WTC11 (cell line): ENCODE results near the gene CNTN5. TPM values are rescaled to one million over a fixed set of nuclear protein-coding genes. Genes with fewer than 3 reads are reported as not detected.
A peak's percentile ranks its signal among the peaks of the same experiment; 100 is the strongest.

ENCODE experiments used
- ATAC-seq: fragments of 200-7000 bp; cut with Tn5 transposase; 2 replicates; pipeline ENCODE4 v1.10.0; 2021; ENCODE audit warnings: mild to moderate bottlenecking, moderate library complexity
- CTCF ChIA-PET: fragments of 300-600 bp; sonication (Branson Sonifier 250); formaldehyde crosslinking; loops from one replicate; lab custom pipeline; 2021; ENCODE audit warnings: antibody characterized with exemption; lab: Charles Lee
- POLR2A ChIA-PET: fragments of 350-600 bp; sonication (Branson Sonifier 250); formaldehyde crosslinking; loops from one replicate; lab custom pipeline; 2021; ENCODE audit warnings: antibody characterized with exemption; lab: Charles Lee
- DNase-seq: peaks from one replicate; pipeline ENCODE4 v3.0.0; 2021; ENCODE audit warnings: low spot score
- H3K27ac Mint-ChIP-seq: 2 replicates; pipeline ENCODE4 v1.8.0; 2021; ENCODE audit warnings: mixed read lengths
- H3K27me3 Mint-ChIP-seq: 2 replicates; pipeline ENCODE4 v1.8.0; 2021; ENCODE audit warnings: low read depth, mild to moderate bottlenecking, moderate library complexity, mixed read lengths
- H3K36me3 Mint-ChIP-seq: 2 replicates; pipeline ENCODE4 v1.8.0; 2021; ENCODE audit warnings: mixed read lengths
- H3K4me1 Mint-ChIP-seq: 2 replicates; pipeline ENCODE4 v1.8.0; 2022; ENCODE audit warnings: mixed read lengths
- H3K4me3 Mint-ChIP-seq: 2 replicates; pipeline ENCODE4 v1.8.0; 2021; ENCODE audit warnings: mild to moderate bottlenecking, moderate library complexity, mixed read lengths
- H3K9me3 Mint-ChIP-seq: 2 replicates; pipeline ENCODE4 v1.8.0; 2021; ENCODE audit warnings: mixed read lengths
- CBFB ChIP-seq: sonication (generic); formaldehyde crosslinking; IDR thresholded peaks from 2 replicates; pipeline ENCODE4 v1.8.1; 2022; ENCODE audit warnings: mild to moderate bottlenecking, low read depth, missing genetic modification reagents
- ELF4 ChIP-seq: sonication (generic); formaldehyde crosslinking; IDR thresholded peaks from 2 replicates; pipeline ENCODE4 v1.8.1; 2022; ENCODE audit warnings: low read depth, mild to moderate bottlenecking, moderate library complexity, missing genetic modification reagents
- ESRRA ChIP-seq: sonication (generic); formaldehyde crosslinking; IDR thresholded peaks from 2 replicates; pipeline ENCODE4 v1.8.1; 2022; ENCODE audit warnings: mild to moderate bottlenecking, missing genetic modification reagents, borderline replicate concordance
- FOXK1 ChIP-seq: sonication (generic); formaldehyde crosslinking; IDR thresholded peaks from 2 replicates; pipeline ENCODE4 v1.8.0; 2022; ENCODE audit warnings: mild to moderate bottlenecking, moderate library complexity, missing genetic modification reagents
- GRHL2 ChIP-seq: fragments of 250-450 bp; sonication (Bioruptor Pico); IDR thresholded peaks from 2 replicates; pipeline ENCODE4 v1.8.0; 2022; ENCODE audit warnings: mild to moderate bottlenecking, moderate library complexity; ENCODE audit not compliant: insufficient replicate concordance, severe bottlenecking
- IRF2 ChIP-seq: sonication (generic); formaldehyde crosslinking; IDR thresholded peaks from 2 replicates; pipeline ENCODE4 v1.8.0; 2022; ENCODE audit warnings: low read depth, missing genetic modification reagents, borderline replicate concordance
- NFATC4 ChIP-seq: fragments of 250-450 bp; sonication (Bioruptor Pico); IDR thresholded peaks from 2 replicates; pipeline ENCODE4 v1.9.0; 2021; ENCODE audit warnings: mild to moderate bottlenecking
- NFE2L1 ChIP-seq: sonication (generic); formaldehyde crosslinking; IDR thresholded peaks from 2 replicates; pipeline ENCODE4 v1.8.1; 2023; ENCODE audit warnings: missing genetic modification reagents
- TEAD4 ChIP-seq: sonication (generic); formaldehyde crosslinking; IDR thresholded peaks from 2 replicates; pipeline ENCODE4 v1.8.0; 2022; ENCODE audit warnings: mild to moderate bottlenecking, missing genetic modification reagents
- TP53 ChIP-seq: sonication (generic); formaldehyde crosslinking; IDR thresholded peaks from 2 replicates; pipeline ENCODE4 v1.8.1; 2023; ENCODE audit warnings: mild to moderate bottlenecking, missing genetic modification reagents
- ZNF138 ChIP-seq: sonication (generic); formaldehyde crosslinking; conservative IDR thresholded peaks from 2 replicates; pipeline ENCODE4 v1.8.1; 2022; ENCODE audit warnings: mild to moderate bottlenecking, moderate library complexity, missing genetic modification reagents
- ZNF317 ChIP-seq: sonication (generic); formaldehyde crosslinking; IDR thresholded peaks from 2 replicates; pipeline ENCODE4 v1.8.1; 2023; ENCODE audit warnings: low read depth, mild to moderate bottlenecking, moderate library complexity, missing genetic modification reagents, borderline replicate concordance
- total RNA-seq: library from RNA; stranded (reverse); gene quantifications from 3 replicates; pipeline ENCODE4 v1.2.3, GENCODE V29; 2021
- TF ChIP-seq, protein P1 (sequence below): sonication (generic); formaldehyde crosslinking; IDR thresholded peaks from 2 replicates; pipeline ENCODE4 v1.8.1; 2022; ENCODE audit warnings: low read depth, missing genetic modification reagents, borderline replicate concordance
- TF ChIP-seq, protein P2 (sequence below): fragments of 250-450 bp; sonication (Bioruptor Pico); IDR thresholded peaks from 2 replicates; pipeline ENCODE4 v2.1.2; 2022; ENCODE audit warnings: mild to moderate bottlenecking, moderate library complexity
- TF ChIP-seq, protein P3 (sequence below): sonication (generic); formaldehyde crosslinking; IDR thresholded peaks from 2 replicates; pipeline ENCODE4 v1.8.0; 2022; ENCODE audit warnings: mild to moderate bottlenecking, missing genetic modification reagents
- TF ChIP-seq, protein P4 (sequence below): sonication (generic); formaldehyde crosslinking; IDR thresholded peaks from 2 replicates; pipeline ENCODE4 v1.8.1; 2022; ENCODE audit warnings: missing genetic modification reagents, borderline replicate concordance
- TF ChIP-seq, protein P5 (sequence below): sonication (generic); formaldehyde crosslinking; conservative IDR thresholded peaks from 2 replicates; pipeline ENCODE4 v1.8.1; 2022; ENCODE audit warnings: mild to moderate bottlenecking, missing genetic modification reagents
- TF ChIP-seq, protein P6 (sequence below): sonication (generic); formaldehyde crosslinking; IDR thresholded peaks from 2 replicates; pipeline ENCODE4 v1.8.1; 2022; ENCODE audit warnings: mild to moderate bottlenecking, moderate library complexity, missing genetic modification reagents
- TF ChIP-seq, protein P7 (sequence below): sonication (generic); formaldehyde crosslinking; IDR thresholded peaks from 2 replicates; pipeline ENCODE4 v1.8.0; 2023; ENCODE audit warnings: missing genetic modification reagents

CNTN5 gene
- total RNA-seq, 1 experiment from 2014 or later, result 0.07 TPM

DNA sequence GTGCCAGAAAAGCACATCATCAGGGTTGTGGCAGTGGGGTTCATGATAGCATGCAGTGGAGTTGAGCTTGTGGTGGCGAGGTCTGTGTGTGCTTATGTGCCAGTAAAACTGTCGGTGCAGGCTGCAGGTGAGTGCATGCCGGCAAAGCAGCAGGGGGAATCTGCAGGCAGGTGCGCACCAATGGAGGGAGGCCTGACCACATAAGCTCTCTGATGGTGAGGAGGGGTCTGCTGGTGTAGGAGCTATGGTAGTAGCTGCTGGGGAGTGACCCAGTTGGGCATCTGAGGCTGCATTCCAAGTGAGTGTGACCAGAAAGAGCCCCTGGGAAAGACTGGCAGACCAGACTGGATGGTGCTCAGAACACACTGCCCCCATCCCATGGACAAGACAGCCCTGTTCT, 121.5 kb downstream of the CNTN5 start:
- H3K27me3 Mint-ChIP-seq, result no peaks in the 10 kb centered on the region
- no peaks in the 10 kb centered on the region for H3K4me1 Mint-ChIP-seq
- no peaks in the 10 kb centered on the region for H3K36me3 Mint-ChIP-seq
- H3K9me3 Mint-ChIP-seq, result no peaks in the 10 kb centered on the region
- DNase-seq, result no peak
- peak; percentile 16; the same call in 1 of the 2 replicates for ATAC-seq
- H3K4me3 Mint-ChIP-seq, result no peak overlapping the region
- ChIA-PET CTCF (no interaction called here), POLR2A (no interaction called here)
- TF ChIP-seq IRF2 (CRISPR knock-in tag) (no peak), FOXK1 (CRISPR knock-in tag) (no peak), TP53 (CRISPR knock-in tag) (no peak), CBFB (CRISPR knock-in tag) (no peak), ZNF138 (CRISPR knock-in tag) (no peak), NFATC4 (CRISPR knock-in tag) (no peak), NFE2L1 (CRISPR knock-in tag) (no peak)
- TF ChIP-seq, protein P1, sequence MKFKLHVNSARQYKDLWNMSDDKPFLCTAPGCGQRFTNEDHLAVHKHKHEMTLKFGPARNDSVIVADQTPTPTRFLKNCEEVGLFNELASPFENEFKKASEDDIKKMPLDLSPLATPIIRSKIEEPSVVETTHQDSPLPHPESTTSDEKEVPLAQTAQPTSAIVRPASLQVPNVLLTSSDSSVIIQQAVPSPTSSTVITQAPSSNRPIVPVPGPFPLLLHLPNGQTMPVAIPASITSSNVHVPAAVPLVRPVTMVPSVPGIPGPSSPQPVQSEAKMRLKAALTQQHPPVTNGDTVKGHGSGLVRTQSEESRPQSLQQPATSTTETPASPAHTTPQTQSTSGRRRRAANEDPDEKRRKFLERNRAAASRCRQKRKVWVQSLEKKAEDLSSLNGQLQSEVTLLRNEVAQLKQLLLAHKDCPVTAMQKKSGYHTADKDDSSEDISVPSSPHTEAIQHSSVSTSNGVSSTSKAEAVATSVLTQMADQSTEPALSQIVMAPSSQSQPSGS (CRISPR knock-in tag), result no peak
- TF ChIP-seq, protein P2, sequence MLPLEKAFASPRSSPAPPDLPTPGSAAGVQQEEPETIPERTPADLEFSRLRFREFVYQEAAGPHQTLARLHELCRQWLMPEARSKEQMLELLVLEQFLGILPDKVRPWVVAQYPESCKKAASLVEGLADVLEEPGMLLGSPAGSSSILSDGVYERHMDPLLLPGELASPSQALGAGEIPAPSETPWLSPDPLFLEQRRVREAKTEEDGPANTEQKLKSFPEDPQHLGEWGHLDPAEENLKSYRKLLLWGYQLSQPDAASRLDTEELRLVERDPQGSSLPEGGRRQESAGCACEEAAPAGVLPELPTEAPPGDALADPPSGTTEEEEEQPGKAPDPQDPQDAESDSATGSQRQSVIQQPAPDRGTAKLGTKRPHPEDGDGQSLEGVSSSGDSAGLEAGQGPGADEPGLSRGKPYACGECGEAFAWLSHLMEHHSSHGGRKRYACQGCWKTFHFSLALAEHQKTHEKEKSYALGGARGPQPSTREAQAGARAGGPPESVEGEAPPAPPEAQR, result no peak
- TF ChIP-seq, protein P3, sequence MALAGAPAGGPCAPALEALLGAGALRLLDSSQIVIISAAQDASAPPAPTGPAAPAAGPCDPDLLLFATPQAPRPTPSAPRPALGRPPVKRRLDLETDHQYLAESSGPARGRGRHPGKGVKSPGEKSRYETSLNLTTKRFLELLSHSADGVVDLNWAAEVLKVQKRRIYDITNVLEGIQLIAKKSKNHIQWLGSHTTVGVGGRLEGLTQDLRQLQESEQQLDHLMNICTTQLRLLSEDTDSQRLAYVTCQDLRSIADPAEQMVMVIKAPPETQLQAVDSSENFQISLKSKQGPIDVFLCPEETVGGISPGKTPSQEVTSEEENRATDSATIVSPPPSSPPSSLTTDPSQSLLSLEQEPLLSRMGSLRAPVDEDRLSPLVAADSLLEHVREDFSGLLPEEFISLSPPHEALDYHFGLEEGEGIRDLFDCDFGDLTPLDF (CRISPR knock-in tag), result no peak
- TF ChIP-seq, protein P4, sequence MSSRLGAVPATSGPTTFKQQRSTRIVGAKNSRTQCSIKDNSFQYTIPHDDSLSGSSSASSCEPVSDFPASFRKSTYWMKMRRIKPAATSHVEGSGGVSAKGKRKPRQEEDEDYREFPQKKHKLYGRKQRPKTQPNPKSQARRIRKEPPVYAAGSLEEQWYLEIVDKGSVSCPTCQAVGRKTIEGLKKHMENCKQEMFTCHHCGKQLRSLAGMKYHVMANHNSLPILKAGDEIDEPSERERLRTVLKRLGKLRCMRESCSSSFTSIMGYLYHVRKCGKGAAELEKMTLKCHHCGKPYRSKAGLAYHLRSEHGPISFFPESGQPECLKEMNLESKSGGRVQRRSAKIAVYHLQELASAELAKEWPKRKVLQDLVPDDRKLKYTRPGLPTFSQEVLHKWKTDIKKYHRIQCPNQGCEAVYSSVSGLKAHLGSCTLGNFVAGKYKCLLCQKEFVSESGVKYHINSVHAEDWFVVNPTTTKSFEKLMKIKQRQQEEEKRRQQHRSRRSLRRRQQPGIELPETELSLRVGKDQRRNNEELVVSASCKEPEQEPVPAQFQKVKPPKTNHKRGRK (CRISPR knock-in tag), result no peak
- H3K27ac Mint-ChIP-seq, result no peak overlapping the region

DNA sequence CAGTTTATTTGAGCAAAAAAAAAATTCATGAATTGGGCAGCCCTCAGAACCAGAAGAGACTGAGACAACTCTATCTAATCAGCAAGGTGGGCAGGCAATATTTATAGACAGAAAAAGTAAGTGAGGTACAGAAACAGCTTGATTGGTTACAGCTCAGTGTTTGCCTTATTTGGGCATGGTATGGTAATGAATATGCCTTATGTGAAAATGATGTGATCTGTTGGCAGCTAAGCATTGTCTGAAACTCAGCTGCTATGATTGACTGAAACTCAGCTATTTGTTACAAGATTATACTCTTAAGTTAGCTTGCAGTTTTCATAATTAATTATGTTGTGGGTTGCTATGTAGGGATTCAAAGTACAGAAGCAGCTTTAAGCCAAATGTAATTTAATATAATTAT, 127.6 kb downstream of the CNTN5 start:
- ATAC-seq, result no peak
- POLR2A ChIA-PET, result no interaction called here
- Mint-ChIP-seq H3K27ac (no peak overlapping the region), H3K36me3 (peaks cover 2% of the 10 kb centered on the region), H3K4me3 (no peak overlapping the region), H3K27me3 (no peaks in the 10 kb centered on the region), H3K9me3 (peaks cover 16% of the 10 kb centered on the region), H3K4me1 (no peaks in the 10 kb centered on the region)
- CTCF ChIA-PET, result no interaction called here
- DNase-seq, result no peak
- TF ChIP-seq NFATC4 (CRISPR knock-in tag) (no peak), ZNF317 (CRISPR knock-in tag) (no peak), ELF4 (no peak), GRHL2 (CRISPR knock-in tag) (no peak), TEAD4 (CRISPR knock-in tag) (no peak), ESRRA (CRISPR knock-in tag) (no peak), NFE2L1 (CRISPR knock-in tag) (no peak), FOXK1 (CRISPR knock-in tag) (no peak), IRF2 (CRISPR knock-in tag) (no peak)
- TF ChIP-seq, protein P5, sequence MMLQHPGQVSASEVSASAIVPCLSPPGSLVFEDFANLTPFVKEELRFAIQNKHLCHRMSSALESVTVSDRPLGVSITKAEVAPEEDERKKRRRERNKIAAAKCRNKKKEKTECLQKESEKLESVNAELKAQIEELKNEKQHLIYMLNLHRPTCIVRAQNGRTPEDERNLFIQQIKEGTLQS (CRISPR knock-in tag), result no peak
- TF ChIP-seq, protein P2, result no peak
- TF ChIP-seq, protein P6, sequence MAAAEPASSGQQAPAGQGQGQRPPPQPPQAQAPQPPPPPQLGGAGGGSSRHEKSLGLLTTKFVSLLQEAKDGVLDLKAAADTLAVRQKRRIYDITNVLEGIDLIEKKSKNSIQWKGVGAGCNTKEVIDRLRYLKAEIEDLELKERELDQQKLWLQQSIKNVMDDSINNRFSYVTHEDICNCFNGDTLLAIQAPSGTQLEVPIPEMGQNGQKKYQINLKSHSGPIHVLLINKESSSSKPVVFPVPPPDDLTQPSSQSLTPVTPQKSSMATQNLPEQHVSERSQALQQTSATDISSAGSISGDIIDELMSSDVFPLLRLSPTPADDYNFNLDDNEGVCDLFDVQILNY (CRISPR knock-in tag), result no peak
- TF ChIP-seq, protein P1 (CRISPR knock-in tag), result no peak
- TF ChIP-seq, protein P7, sequence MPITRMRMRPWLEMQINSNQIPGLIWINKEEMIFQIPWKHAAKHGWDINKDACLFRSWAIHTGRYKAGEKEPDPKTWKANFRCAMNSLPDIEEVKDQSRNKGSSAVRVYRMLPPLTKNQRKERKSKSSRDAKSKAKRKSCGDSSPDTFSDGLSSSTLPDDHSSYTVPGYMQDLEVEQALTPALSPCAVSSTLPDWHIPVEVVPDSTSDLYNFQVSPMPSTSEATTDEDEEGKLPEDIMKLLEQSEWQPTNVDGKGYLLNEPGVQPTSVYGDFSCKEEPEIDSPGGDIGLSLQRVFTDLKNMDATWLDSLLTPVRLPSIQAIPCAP, result no peak
- TF ChIP-seq, protein P4 (CRISPR knock-in tag), result no peak
